Measurements from ENCODE around the gene QPCT.
"Not testable (repeated sequence)": the region's sequence is repeated elsewhere in the genome, so short reads cannot be mapped to it uniquely, and the experiment has no call there.

The QPCT gene

GRCh38 chr2:37402636-37403035 lies 58.2 kb downstream of the QPCT start:
- no peak overlapping the region for H3K4me3 ChIP-seq (ENCODE audit: low read length)
- H3K27ac ChIP-seq (ENCODE audit: low read depth, low read length) = no peak overlapping the region
- H3K4me2 ChIP-seq (ENCODE audit: low read length) = no peak overlapping the region
- no peaks in the 10 kb centered on the region for H3K9me2 ChIP-seq (replicated peaks; ENCODE audit: control insufficient read depth, low read length)
- no peaks in the 10 kb centered on the region for H3K79me2 ChIP-seq (ENCODE audit: control insufficient read depth, low read length)
- H3F3A ChIP-seq (ENCODE audit: control insufficient read depth, insufficient read depth) = no peaks in the 10 kb centered on the region
- peaks cover 16% of the 10 kb centered on the region for H3K27me3 ChIP-seq (ENCODE audit: control insufficient read depth, low read length)
- H3K9me3 ChIP-seq (ENCODE audit: control insufficient read depth, insufficient read depth, low read length) = no peaks in the 10 kb centered on the region
- no peaks in the 10 kb centered on the region for H4K20me1 ChIP-seq (ENCODE audit: control insufficient read depth, insufficient read depth, low read depth, low read length)
- no peaks in the 10 kb centered on the region for H3K36me3 ChIP-seq (ENCODE audit: control insufficient read depth, low read length)
- TF ChIP-seq CTCF (IDR thresholded peaks at IDR 0.05; ENCODE audit: low read depth, low read length, poor library complexity, severe bottlenecking) (no peak), EZH2phosphoT487 (IDR thresholded peaks at IDR 0.05; ENCODE audit: borderline replicate concordance, low read length) (no peak)
- no peaks in the 10 kb centered on the region for H3K4me1 ChIP-seq (ENCODE audit: control insufficient read depth, low read length)

DNA sequence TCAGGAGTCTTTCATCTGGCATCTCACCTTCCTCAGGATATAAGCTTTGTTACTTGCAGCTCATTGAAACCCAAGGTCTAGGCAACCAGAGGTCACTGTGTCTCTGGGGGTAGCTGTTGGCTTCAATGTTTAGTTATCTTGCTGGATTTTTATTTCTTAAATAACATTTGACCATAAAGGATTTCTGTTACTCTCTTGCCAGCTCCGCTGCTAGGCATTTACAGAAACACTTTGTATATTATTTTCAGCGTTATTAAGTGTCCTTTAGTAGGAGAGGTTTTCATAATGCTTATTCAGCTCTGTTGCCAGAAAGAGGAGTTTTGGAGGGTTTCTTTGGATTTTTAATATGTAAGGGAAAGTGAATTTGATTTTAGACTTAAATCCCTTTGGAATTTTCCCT lies 61.4 kb downstream of the QPCT start:
- peaks cover 10% of the 10 kb centered on the region for H3K27me3 ChIP-seq (ENCODE audit: control insufficient read depth, low read length)
- H3K4me1 ChIP-seq (ENCODE audit: control insufficient read depth, low read length) = no peaks in the 10 kb centered on the region
- H3K9me2 ChIP-seq (replicated peaks; ENCODE audit: control insufficient read depth, low read length) = no peaks in the 10 kb centered on the region
- no peaks in the 10 kb centered on the region for H3K9me3 ChIP-seq (ENCODE audit: control insufficient read depth, insufficient read depth, low read length)
- H3K36me3 ChIP-seq (ENCODE audit: control insufficient read depth, low read length) = no peaks in the 10 kb centered on the region
- no peak overlapping the region for H3K27ac ChIP-seq (ENCODE audit: low read depth, low read length)
- H3K4me3 ChIP-seq (ENCODE audit: low read length) = no peak overlapping the region
- H4K20me1 ChIP-seq (ENCODE audit: control insufficient read depth, insufficient read depth, low read depth, low read length) = no peaks in the 10 kb centered on the region
- H3K4me2 ChIP-seq (ENCODE audit: low read length) = no peak overlapping the region
- H3K79me2 ChIP-seq (ENCODE audit: control insufficient read depth, low read length) = no peaks in the 10 kb centered on the region
- TF ChIP-seq CTCF (IDR thresholded peaks at IDR 0.05; ENCODE audit: low read depth, low read length, poor library complexity, severe bottlenecking) (no peak), EZH2phosphoT487 (IDR thresholded peaks at IDR 0.05; ENCODE audit: borderline replicate concordance, low read length) (no peak)
- H3F3A ChIP-seq (ENCODE audit: control insufficient read depth, insufficient read depth) = no peaks in the 10 kb centered on the region

GRCh38 chr2:37412231-37412630 lies 67.8 kb downstream of the QPCT start:
- no peak for TF ChIP-seq CTCF (IDR thresholded peaks at IDR 0.05; ENCODE audit: low read depth, low read length, poor library complexity, severe bottlenecking)
- TF ChIP-seq EZH2phosphoT487 (IDR thresholded peaks at IDR 0.05; ENCODE audit: borderline replicate concordance, low read length) = no peak
- Histone ChIP-seq H3K79me2 (ENCODE audit: control insufficient read depth, low read length) (no peaks in the 10 kb centered on the region), H4K20me1 (ENCODE audit: control insufficient read depth, insufficient read depth, low read depth, low read length) (no peaks in the 10 kb centered on the region), H3F3A (ENCODE audit: control insufficient read depth, insufficient read depth) (no peaks in the 10 kb centered on the region), H3K27me3 (ENCODE audit: control insufficient read depth, low read length) (peaks cover 19% of the 10 kb centered on the region), H3K9me3 (ENCODE audit: control insufficient read depth, insufficient read depth, low read length) (no peaks in the 10 kb centered on the region), H3K36me3 (ENCODE audit: control insufficient read depth, low read length) (no peaks in the 10 kb centered on the region), H3K9me2 (replicated peaks; ENCODE audit: control insufficient read depth, low read length) (no peaks in the 10 kb centered on the region), H3K27ac (ENCODE audit: low read depth, low read length) (no peak overlapping the region), H3K4me3 (ENCODE audit: low read length) (no peak overlapping the region), H3K4me1 (ENCODE audit: control insufficient read depth, low read length) (no peaks in the 10 kb centered on the region), H3K4me2 (ENCODE audit: low read length) (no peak overlapping the region)

GRCh38 chr2:37413911-37414469 lies 69.6 kb downstream of the QPCT start:
- not testable (repeated sequence) for H3K79me2 ChIP-seq (ENCODE audit: control insufficient read depth, low read length); H3K9me3 ChIP-seq (ENCODE audit: control insufficient read depth, insufficient read depth, low read length); H3F3A ChIP-seq (ENCODE audit: control insufficient read depth, insufficient read depth); H3K27ac ChIP-seq (ENCODE audit: low read depth, low read length); H3K4me2 ChIP-seq (ENCODE audit: low read length); H3K9me2 ChIP-seq (replicated peaks; ENCODE audit: control insufficient read depth, low read length); H3K4me1 ChIP-seq (ENCODE audit: control insufficient read depth, low read length); H3K4me3 ChIP-seq (ENCODE audit: low read length); H4K20me1 ChIP-seq (ENCODE audit: control insufficient read depth, insufficient read depth, low read depth, low read length); H3K36me3 ChIP-seq (ENCODE audit: control insufficient read depth, low read length)
- peaks cover 24% of the 10 kb centered on the region for H3K27me3 ChIP-seq (ENCODE audit: control insufficient read depth, low read length)
